ENCODE data around the gene CMIP.

DNA sequence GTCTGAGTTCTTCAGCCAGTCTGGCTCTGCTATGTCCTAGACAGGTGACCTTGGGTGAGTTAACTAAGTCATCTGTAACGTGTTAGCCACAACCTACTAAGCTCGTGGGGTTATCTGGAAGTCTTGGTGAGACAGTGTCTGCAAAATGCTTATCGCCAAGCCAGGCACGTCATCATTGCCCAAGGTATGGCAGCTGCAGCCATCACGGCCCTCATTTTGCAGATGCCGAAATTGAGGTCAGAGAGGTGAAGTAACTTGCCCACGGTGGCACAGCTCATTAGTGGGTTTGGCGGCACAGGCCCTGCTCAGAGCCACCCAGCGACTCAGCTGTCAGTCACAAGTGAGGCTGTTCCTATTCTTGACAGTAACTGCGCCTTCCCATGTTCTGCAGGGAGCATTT, 79.8 kb downstream of the CMIP start:
- TF ChIP-seq, protein P1, sequence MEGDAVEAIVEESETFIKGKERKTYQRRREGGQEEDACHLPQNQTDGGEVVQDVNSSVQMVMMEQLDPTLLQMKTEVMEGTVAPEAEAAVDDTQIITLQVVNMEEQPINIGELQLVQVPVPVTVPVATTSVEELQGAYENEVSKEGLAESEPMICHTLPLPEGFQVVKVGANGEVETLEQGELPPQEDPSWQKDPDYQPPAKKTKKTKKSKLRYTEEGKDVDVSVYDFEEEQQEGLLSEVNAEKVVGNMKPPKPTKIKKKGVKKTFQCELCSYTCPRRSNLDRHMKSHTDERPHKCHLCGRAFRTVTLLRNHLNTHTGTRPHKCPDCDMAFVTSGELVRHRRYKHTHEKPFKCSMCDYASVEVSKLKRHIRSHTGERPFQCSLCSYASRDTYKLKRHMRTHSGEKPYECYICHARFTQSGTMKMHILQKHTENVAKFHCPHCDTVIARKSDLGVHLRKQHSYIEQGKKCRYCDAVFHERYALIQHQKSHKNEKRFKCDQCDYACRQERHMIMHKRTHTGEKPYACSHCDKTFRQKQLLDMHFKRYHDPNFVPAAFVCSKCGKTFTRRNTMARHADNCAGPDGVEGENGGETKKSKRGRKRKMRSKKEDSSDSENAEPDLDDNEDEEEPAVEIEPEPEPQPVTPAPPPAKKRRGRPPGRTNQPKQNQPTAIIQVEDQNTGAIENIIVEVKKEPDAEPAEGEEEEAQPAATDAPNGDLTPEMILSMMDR (conservative IDR thresholded peaks at IDR 0.05; ENCODE audit: low read depth, low read length), result no peak
- TF ChIP-seq EZH2 (IDR thresholded peaks at IDR 0.05; ENCODE audit: low read length, unreplicated experiment), result no peak
